Nucleus accumbens (tissue), 56 donors: ENCODE results near the gene ASAP3.
A peak's percentile ranks its signal among the peaks of the same experiment; 100 is the strongest.

ENCODE experiments used
- DNase-seq, 56 donors: peaks; one replicate each; lab custom pipeline; 2025; lab: John Stamatoyannopoulos, UW

ASAP3 gene

GRCh38 chr1:23403038-23403336 is 81.0 kb downstream of the ASAP3 start:
- DNase-seq = no peak

- no peak for DNase-seq
Measured at GRCh38 chr1:23402286-23403037, 81.5 kb downstream of the ASAP3 start.

- no peak for DNase-seq
Measured at GRCh38 chr1:23401313-23401712, 82.7 kb downstream of the ASAP3 start.

- no peak for DNase-seq
Measured at GRCh38 chr1:23400324-23401114, 83.5 kb downstream of the ASAP3 start.

- no peak for DNase-seq
Measured at GRCh38 chr1:23399229-23399628, 84.8 kb downstream of the ASAP3 start.

- DNase-seq = no peak
Measured at GRCh38 chr1:23397908-23398307, 86.1 kb downstream of the ASAP3 start.

GRCh38 chr1:23396380-23396779 is 87.6 kb downstream of the ASAP3 start:
- no peak for DNase-seq

- DNase-seq = no peak
Measured at GRCh38 chr1:23395849-23396248, 88.1 kb downstream of the ASAP3 start.

- no peak for DNase-seq
Measured at GRCh38 chr1:23395154-23395724, 88.7 kb downstream of the ASAP3 start.

- peak in 3 of 56 donors; percentile 11 to 31 (median 25) for DNase-seq
Measured at GRCh38 chr1:23394684-23395083, 89.3 kb downstream of the ASAP3 start.

GRCh38 chr1:23394181-23394580 is 89.8 kb downstream of the ASAP3 start:
- no peak for DNase-seq

GRCh38 chr1:23393706-23394105 is 90.3 kb downstream of the ASAP3 start:
- no peak for DNase-seq

- DNase-seq = no peak
Measured at GRCh38 chr1:23392125-23392855, 91.7 kb downstream of the ASAP3 start.

- DNase-seq = no peak
Measured at GRCh38 chr1:23389837-23390321, 94.1 kb downstream of the ASAP3 start.

GRCh38 chr1:23387494-23387893 is 96.5 kb downstream of the ASAP3 start:
- no peak for DNase-seq

- DNase-seq = no peak
Measured at GRCh38 chr1:23385119-23385621, 98.8 kb downstream of the ASAP3 start.

- DNase-seq = no peak
Measured at GRCh38 chr1:23384312-23385058, 99.5 kb downstream of the ASAP3 start.

- DNase-seq = no peak
Measured at GRCh38 chr1:23383577-23384311, 100.2 kb downstream of the ASAP3 start.

GRCh38 chr1:23381233-23381885 is 102.6 kb downstream of the ASAP3 start:
- no peak for DNase-seq
